Keratinocyte (primary cell): Measurements from ENCODE around the gene DCTPP1.

Experiments used
- CTCF ChIP-seq, 3 experiments: IDR thresholded peaks in 1 of 3; conservative IDR thresholded peaks in 1 of 3; optimal IDR thresholded peaks in 1 of 3; 2 replicates in 2 of 3; 3 replicates in 1 of 3; pipeline versions ENCODE3 to v1.5.1; 2011; ENCODE audit warnings: low read length in 3 of 3, mild to moderate bottlenecking in 3 of 3, moderate library complexity in 2 of 3, control low read depth in 1 of 3, inconsistent platforms in 1 of 3; ENCODE audit not compliant: insufficient read depth in 2 of 3; ENCODE audit errors: extremely low read depth in 1 of 3
- EZH2 ChIP-seq: IDR thresholded peaks from one replicate; pipeline ENCODE4 v1.6.1; 2012; ENCODE audit warnings: inconsistent platforms, mild to moderate bottlenecking, low read length, moderate library complexity

GRCh38 chr16:30376461-30376902 lies 53.3 kb downstream of the DCTPP1 start:
- no peak for TF ChIP-seq CTCF (optimal IDR thresholded peaks at IDR 0.05 in 1 of 3, IDR thresholded peaks at IDR 0.05 in 1 of 3, conservative IDR thresholded peaks at IDR 0.05 in 1 of 3; ENCODE audit: extremely low read depth in 1 of 3, insufficient read depth in 2 of 3, low read length in 3 of 3)
- TF ChIP-seq EZH2: no peak
